Panc1 (cell line): ENCODE results near the gene ABCG1.

ENCODE experiments used
- POLR2AphosphoS5 ChIP-seq: IDR thresholded peaks from 2 replicates; pipeline ENCODE4 v1.6.1; 2012; ENCODE audit warnings: mild to moderate bottlenecking, low read depth, low read length, moderate library complexity
- SIN3A ChIP-seq: IDR thresholded peaks from 2 replicates; pipeline ENCODE4 v1.6.1; 2012; ENCODE audit warnings: low read depth, mild to moderate bottlenecking, low read length, moderate library complexity, borderline replicate concordance; ENCODE audit not compliant: insufficient read depth
- TCF7L2 ChIP-seq: IDR thresholded peaks from 2 replicates; pipeline ENCODE4 v1.6.1; 2011; ENCODE audit warnings: mild to moderate bottlenecking, low read depth, low read length, inconsistent platforms
- TF ChIP-seq, protein P1 (sequence below): fragments of 450-650 bp; IDR thresholded peaks from 2 replicates; pipeline ENCODE4 v1.5.1; 2017; ENCODE audit warnings: mild to moderate bottlenecking
- TF ChIP-seq, protein P2 (sequence below), 2 experiments: IDR thresholded peaks; 2 replicates each; pipeline ENCODE4 v1.6.1; 2011 to 2012; ENCODE audit warnings: low read depth in 2 of 2, control low read depth in 1 of 2, low read length in 1 of 2, mild to moderate bottlenecking in 1 of 2, moderate library complexity in 1 of 2; ENCODE audit not compliant: insufficient read depth in 1 of 2

DNA sequence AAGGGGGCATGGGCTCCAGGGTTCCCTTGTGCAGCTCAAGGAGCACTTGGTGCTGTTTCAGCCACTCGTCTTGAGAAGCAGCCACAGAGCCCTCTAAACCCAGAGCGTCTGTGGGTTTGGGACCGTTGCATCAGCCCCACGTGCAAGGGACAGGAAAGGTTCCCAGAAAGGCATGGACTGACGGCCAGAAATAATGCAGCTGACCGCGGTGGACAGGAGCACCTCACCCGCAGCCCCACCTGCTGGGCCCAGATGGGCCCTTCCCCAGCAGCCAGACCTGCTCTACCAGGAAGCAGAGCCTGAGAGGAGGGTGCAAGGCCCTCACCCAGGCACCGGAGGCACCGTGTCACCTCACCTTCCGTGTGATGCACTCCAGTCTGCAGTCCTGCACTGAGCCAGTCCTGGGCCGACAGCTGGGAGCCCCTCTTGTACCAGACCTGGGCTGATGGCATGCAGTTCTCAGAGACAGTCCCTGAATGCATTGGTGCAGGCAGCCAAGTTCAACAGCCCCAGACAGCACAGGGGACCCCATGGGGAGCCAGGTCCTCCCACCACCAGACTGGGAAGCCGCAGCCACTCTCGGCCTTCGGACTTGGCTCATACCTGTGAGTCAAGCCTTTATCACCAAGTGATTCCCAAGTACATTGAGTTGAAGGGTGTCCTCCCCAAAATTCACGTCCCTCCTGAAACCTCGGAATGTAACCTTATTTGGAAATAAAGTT, 101.1 kb downstream of the ABCG1 start:
- TF ChIP-seq, protein P1, sequence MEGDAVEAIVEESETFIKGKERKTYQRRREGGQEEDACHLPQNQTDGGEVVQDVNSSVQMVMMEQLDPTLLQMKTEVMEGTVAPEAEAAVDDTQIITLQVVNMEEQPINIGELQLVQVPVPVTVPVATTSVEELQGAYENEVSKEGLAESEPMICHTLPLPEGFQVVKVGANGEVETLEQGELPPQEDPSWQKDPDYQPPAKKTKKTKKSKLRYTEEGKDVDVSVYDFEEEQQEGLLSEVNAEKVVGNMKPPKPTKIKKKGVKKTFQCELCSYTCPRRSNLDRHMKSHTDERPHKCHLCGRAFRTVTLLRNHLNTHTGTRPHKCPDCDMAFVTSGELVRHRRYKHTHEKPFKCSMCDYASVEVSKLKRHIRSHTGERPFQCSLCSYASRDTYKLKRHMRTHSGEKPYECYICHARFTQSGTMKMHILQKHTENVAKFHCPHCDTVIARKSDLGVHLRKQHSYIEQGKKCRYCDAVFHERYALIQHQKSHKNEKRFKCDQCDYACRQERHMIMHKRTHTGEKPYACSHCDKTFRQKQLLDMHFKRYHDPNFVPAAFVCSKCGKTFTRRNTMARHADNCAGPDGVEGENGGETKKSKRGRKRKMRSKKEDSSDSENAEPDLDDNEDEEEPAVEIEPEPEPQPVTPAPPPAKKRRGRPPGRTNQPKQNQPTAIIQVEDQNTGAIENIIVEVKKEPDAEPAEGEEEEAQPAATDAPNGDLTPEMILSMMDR: no peak
- TF ChIP-seq TCF7L2: no peak
- TF ChIP-seq POLR2AphosphoS5: no peak
- no peak for TF ChIP-seq SIN3A
- TF ChIP-seq, protein P2, sequence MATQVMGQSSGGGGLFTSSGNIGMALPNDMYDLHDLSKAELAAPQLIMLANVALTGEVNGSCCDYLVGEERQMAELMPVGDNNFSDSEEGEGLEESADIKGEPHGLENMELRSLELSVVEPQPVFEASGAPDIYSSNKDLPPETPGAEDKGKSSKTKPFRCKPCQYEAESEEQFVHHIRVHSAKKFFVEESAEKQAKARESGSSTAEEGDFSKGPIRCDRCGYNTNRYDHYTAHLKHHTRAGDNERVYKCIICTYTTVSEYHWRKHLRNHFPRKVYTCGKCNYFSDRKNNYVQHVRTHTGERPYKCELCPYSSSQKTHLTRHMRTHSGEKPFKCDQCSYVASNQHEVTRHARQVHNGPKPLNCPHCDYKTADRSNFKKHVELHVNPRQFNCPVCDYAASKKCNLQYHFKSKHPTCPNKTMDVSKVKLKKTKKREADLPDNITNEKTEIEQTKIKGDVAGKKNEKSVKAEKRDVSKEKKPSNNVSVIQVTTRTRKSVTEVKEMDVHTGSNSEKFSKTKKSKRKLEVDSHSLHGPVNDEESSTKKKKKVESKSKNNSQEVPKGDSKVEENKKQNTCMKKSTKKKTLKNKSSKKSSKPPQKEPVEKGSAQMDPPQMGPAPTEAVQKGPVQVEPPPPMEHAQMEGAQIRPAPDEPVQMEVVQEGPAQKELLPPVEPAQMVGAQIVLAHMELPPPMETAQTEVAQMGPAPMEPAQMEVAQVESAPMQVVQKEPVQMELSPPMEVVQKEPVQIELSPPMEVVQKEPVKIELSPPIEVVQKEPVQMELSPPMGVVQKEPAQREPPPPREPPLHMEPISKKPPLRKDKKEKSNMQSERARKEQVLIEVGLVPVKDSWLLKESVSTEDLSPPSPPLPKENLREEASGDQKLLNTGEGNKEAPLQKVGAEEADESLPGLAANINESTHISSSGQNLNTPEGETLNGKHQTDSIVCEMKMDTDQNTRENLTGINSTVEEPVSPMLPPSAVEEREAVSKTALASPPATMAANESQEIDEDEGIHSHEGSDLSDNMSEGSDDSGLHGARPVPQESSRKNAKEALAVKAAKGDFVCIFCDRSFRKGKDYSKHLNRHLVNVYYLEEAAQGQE (IDR thresholded peaks at IDR 0.05; ENCODE audit: insufficient read depth in 1 of 2, low read depth in 2 of 2, low read length in 1 of 2): no peak
